Stimulated activated CD8-positive, alpha-beta memory T cell treated with anti-CD3 and anti-CD28 coated beads, Interleukin-7, amount 100 ng/mL, for 48 hours (primary cell): ENCODE measurements around the gene CDKN2B-AS1.

Experiments
- DNase-seq, 2 donors: peaks; one replicate each; pipeline ENCODE4 v3.0.0-alpha.2; 2020; ENCODE audit warnings: low read depth in 1 of 2; ENCODE audit errors: extremely low read depth in 1 of 2

The CDKN2B-AS1 gene

DNA sequence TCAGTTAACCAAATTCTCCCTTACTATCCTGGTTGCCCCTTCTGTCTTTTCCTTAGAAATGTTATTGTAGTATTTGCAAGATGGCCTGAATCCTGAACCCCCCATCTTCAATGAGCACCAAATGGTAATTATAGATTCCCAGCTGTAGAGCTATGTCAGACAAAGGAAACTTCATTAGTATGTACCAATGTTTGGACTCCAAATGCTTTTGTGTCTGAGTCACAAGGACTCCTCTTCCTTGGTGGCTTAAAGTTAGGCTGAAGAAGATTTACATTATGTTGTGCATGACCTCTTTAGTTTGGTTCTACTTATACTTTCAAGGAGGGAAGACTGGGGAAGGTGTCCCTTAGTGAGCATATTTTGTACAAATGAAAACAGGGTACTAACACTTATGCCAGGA lies 120.4 kb downstream of the CDKN2B-AS1 start:
- no peak for DNase-seq

- DNase-seq: no peak
Observed at GRCh38 chr9:22116758-22117157, 122.2 kb downstream of the CDKN2B-AS1 start.

GRCh38 chr9:22117511-22118384 lies 123.2 kb downstream of the CDKN2B-AS1 start:
- no peak for DNase-seq

- no peak for DNase-seq
Observed at GRCh38 chr9:22118810-22119521, 124.4 kb downstream of the CDKN2B-AS1 start.

DNA sequence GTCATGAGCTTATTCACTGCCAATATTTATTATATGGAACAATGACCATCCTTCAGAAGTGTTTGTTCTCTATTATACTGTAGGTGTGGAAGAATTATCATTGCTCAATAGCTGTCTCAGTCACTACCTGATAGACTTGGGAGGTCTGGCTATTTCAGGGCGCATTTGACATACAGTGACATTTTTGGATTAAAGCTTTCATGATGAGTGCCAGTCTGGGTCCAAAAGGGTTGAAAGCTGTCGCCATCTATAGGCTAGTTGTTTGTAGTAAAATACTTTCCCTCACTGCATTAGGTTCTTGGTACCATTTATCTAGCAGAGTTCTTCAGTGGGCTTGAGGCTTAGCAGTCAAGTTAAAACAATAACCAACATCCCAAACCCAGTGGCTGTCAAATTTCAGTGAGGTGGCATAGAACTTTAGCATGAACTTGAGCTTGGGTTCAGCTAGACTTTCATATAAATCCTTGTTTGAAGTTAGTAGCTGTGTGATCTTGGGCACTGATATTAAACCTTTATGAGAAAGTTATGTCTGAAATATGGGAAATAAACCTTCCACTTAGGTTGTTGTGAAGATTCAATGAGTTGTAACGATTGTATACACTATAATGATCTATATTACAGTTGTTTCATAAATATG lies 125.0 kb downstream of the CDKN2B-AS1 start:
- no peak for DNase-seq

DNA sequence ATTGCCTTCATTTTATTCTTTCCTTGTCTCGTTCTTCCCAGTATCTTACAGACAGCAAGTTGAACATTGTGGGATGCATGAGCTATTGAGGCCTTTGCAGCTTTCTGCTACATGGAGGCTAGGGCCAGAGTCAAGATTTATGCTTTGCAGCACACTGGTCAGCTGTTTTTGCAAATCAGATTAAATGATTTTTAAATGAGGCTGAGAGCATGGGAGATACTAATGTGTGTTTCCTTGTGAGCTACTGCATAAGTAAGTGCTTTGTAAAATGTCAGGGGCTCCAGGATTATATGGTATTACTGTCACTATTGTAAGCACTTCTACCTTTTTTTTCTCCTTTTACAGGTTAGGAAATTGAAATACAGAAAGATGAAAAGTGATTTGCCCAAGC lies 125.6 kb downstream of the CDKN2B-AS1 start:
- DNase-seq: no peak

GRCh38 chr9:22120595-22120994 lies 126.0 kb downstream of the CDKN2B-AS1 start:
- no peak for DNase-seq

DNA sequence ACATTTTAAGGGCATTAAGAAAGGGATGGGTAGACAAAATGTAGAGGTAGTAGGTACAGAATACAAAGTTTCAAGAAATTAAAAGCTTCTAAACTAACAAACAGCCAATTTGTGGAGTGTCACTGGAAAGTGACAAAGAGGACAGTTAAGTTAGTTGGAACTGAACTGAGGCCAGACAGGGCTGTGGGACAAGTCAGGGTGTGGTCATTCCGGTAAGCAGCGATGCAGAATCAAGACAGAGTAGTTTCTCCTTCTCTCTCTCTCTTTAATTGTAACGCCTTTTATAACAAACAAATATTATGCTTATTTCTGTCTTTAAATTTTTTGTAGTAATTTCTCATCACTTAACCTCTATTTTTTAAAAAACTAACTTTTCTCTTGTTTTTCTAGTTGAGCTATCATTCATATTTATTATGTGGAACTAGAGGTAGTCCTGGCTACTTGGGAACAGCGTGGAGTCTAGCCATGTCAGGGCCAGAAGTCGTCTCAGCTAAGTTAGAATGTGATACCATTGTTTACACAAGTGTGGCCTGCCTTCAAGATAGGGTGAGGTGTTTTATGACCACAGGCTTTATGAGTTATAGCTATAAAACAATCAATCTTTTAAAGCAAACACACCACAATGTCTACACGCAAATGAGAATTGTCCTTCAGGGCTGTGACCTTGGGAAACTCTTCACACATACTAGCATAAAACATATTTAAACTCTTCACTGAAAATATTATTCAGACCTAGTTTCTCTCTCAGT lies 129.8 kb downstream of the CDKN2B-AS1 start:
- no peak for DNase-seq

DNA sequence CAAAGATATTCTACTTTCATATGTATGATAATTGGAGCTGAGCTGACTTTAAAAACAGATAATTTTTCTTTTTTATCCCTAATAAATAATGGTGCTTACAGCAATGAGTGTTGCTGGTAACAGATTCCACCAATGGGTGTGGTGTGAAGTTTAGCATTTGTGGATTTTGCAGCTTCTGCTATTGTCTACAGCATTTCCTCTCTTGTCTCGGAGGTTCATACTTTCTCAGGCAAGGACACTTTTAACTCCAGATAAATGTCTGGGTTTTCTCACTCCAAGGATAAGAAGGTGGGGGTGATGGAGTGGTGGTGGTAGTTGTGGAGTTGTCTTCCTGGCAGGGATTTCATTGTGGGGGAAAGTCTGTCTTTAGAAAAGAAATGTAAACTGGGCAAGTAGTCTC lies 134.5 kb downstream of the CDKN2B-AS1 start:
- no peak for DNase-seq

GRCh38 chr9:22129633-22130032 lies 135.0 kb downstream of the CDKN2B-AS1 start:
- no peak for DNase-seq

DNA sequence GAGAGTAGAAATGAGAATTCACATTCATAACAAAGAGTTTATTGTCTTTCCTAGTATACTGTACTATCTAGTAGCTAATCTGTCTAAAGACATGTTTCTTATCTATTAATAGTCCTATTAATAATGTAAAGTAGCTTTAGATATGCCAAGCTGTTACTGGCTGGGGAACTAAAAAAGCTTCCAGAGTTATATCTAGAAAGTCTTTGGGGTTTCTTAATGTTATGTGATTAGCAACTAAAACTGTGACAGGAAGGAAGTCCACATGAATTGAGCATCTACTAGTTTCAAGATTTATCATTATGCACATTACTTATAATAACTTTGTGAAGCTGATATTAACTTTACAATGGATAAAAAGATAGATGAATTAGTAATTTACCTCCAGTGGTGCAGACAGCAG lies 137.2 kb downstream of the CDKN2B-AS1 start:
- no peak for DNase-seq

DNA sequence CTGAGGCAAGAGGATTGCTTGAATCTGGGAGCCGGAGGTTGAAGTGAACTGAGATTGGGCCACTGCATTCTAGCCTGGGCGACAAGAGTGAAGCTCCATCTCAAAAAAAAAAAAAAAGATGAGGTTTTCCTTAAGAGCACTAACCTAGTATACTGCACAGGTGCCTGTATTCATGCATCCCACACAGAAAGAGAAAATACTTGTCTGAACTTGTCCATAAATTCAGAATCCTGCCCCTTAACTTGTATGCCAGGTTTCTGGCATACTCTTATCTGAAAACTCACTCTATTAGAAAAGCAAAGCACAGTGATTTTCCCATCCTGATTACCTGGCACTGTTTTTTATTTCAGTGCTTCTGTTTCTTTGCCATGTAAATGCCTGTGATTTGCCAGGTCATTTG lies 139.8 kb downstream of the CDKN2B-AS1 start:
- no peak for DNase-seq

- DNase-seq: no peak
Observed at GRCh38 chr9:22136461-22137096, 142.0 kb downstream of the CDKN2B-AS1 start.

DNA sequence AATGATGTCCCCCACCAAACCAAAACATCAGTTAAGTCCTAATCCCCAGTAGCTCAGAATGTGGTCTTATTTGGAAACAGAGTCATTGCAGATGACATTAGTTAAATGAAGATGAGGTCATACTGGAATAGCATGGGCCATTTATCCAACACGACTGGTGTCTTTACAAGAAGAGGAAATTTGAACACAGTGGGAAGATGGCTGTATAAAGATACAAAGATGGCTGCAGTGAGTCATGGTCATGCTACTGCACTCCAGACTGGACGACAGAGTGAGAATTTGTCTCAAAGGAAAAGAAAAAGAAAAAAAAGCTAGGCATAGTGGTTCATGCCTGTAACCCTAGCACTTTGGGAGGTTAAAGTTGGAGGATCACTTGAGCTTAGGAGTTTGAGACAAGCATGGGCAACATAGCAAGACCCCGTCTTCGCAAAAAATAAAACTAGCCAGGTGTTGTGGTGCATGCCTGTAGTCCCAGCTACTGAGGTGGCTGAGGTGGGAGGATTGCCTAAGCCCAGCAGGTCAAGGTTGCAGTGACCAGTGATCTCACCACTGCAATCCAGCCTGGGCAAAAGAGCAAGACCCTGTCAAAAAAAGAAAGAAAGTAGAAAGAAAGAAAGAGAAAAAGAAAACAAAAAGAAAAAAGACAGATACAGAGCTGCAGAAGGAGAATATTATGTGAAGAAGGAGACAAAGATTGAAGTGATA lies 144.5 kb downstream of the CDKN2B-AS1 start:
- no peak for DNase-seq

GRCh38 chr9:22141908-22142307 lies 147.3 kb downstream of the CDKN2B-AS1 start:
- no peak for DNase-seq

DNA sequence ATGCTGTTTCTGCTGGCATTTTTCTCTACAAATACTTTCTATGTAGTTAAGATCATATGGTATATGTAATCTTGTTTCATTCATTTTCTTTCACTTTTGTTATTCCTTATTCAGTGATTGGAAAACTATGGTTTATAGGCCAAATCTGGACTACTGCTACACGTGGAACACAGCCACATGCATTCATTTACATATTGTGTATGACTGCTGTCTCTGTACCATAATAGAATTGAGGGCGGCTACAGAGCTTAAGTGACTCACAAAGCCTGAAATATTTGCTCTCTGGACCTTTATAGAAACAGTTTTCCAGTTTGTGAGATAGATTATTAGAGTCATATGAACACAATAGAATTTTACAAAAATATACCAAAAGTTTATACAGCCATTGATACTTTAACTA lies 148.1 kb downstream of the CDKN2B-AS1 start:
- no peak for DNase-seq

- DNase-seq: no peak
Observed at GRCh38 chr9:22143799-22144625, 149.4 kb downstream of the CDKN2B-AS1 start.

- DNase-seq: no peak
Observed at GRCh38 chr9:22146604-22147003, 152.0 kb downstream of the CDKN2B-AS1 start.
